OCI-LY3 (cell line): ENCODE results near the gene CSF2.
"Not testable (repeated sequence)": the region's sequence is repeated elsewhere in the genome, so short reads cannot be mapped to it uniquely, and the experiment has no call there.

Experiments used
- H2AFZ ChIP-seq: fragments of 200-600, 300-600 bp; shearing (Covaris generic); 2 replicates; pipeline ENCODE4 v1.6.0; 2014; ENCODE audit warnings: antibody characterized with exemption, low read depth, low read length
- H3K27ac ChIP-seq: fragments of 200-600, 300-600 bp; sonication (generic); 2 replicates; pipeline ENCODE4 v1.5.1; 2014; ENCODE audit warnings: mild to moderate bottlenecking, low read length, moderate library complexity, mixed read lengths
- H3K27me3 ChIP-seq: fragments of 200-600, 300-600 bp; sonication (generic); 2 replicates; pipeline ENCODE4 v1.6.1; 2014; ENCODE audit warnings: low read depth, low read length, mixed read lengths
- H3K36me3 ChIP-seq: fragments of 200-600, 300-600 bp; sonication (generic); replicated peaks from 2 replicates; pipeline ENCODE3; 2014; ENCODE audit warnings: low read depth, low read length, mixed read lengths
- H3K4me1 ChIP-seq: fragments of 300-600, 200-600 bp; sonication (generic); 2 replicates; pipeline ENCODE4 v1.6.1; 2014; ENCODE audit warnings: low read length, mixed read lengths
- H3K4me2 ChIP-seq: fragments of 200-600, 300-600 bp; sonication (generic); 2 replicates; pipeline ENCODE4 v1.6.1; 2014; ENCODE audit warnings: low read length, mixed read lengths
- H3K4me3 ChIP-seq: fragments of 300-600, 200-600 bp; sonication (generic); 2 replicates; pipeline ENCODE4 v1.5.1; 2014; ENCODE audit warnings: antibody characterized with exemption, mild to moderate bottlenecking, low read length, moderate library complexity
- H3K79me2 ChIP-seq: fragments of 300-600, 200-600 bp; shearing (Covaris generic); 2 replicates; pipeline ENCODE4 v1.6.1; 2014; ENCODE audit warnings: mild to moderate bottlenecking, low read length, mixed read lengths
- H3K9ac ChIP-seq: fragments of 300-600, 200-600 bp; shearing (Covaris generic); 2 replicates; pipeline ENCODE4 v1.6.0; 2014; ENCODE audit warnings: mild to moderate bottlenecking, low read length, moderate library complexity
- H3K9me3 ChIP-seq: fragments of 200-600, 300-600 bp; shearing (Covaris generic); 2 replicates; pipeline ENCODE4 v1.6.1; 2014; ENCODE audit warnings: low read length, mixed read lengths; ENCODE audit not compliant: insufficient read depth
- H4K20me1 ChIP-seq: fragments of 200-600, 300-600 bp; sonication (generic); 2 replicates; pipeline ENCODE4 v1.6.1; 2016; ENCODE audit warnings: low read length, mixed read lengths; ENCODE audit not compliant: insufficient read depth
- CTCF ChIP-seq: fragments of 200-600, 300-600 bp; sonication (generic); IDR thresholded peaks from 2 replicates; pipeline ENCODE4 v1.5.1; 2014; ENCODE audit warnings: antibody characterized with exemption, low read length, low read depth
- EZH2phosphoT487 ChIP-seq: fragments of 200-600 bp; shearing (Covaris generic); IDR thresholded peaks from 2 replicates; pipeline ENCODE4 v1.6.1; 2018; ENCODE audit warnings: antibody characterized with exemption, mixed run types, low read depth

The CSF2 gene

GRCh38 chr5:132103332-132103951, 29.9 kb downstream of the CSF2 start:
- Histone ChIP-seq H3K4me3 (peak overlapping the region; percentile 52), H3K27ac (peak overlapping the region; percentile 78), H3K9me3 (no peaks in the 10 kb centered on the region), H3K27me3 (peaks cover 8% of the 10 kb centered on the region; the same call in 1 of the 2 replicates), H3K36me3 (no peaks in the 10 kb centered on the region), H3K79me2 (no peaks in the 10 kb centered on the region), H3K9ac (peak overlapping the region; percentile 64; the same call in 1 of the 2 replicates), H3K4me2 (peak overlapping the region; percentile 89), H2AFZ (no peak overlapping the region), H3K4me1 (peaks cover 67% of the 10 kb centered on the region), H4K20me1 (no peaks in the 10 kb centered on the region)
- no peak for TF ChIP-seq CTCF
- TF ChIP-seq EZH2phosphoT487 = no peak

GRCh38 chr5:132103969-132104391, 30.4 kb downstream of the CSF2 start:
- Histone ChIP-seq H3K79me2 (no peaks in the 10 kb centered on the region), H2AFZ (no peak overlapping the region), H3K9me3 (no peaks in the 10 kb centered on the region), H3K4me3 (peak overlapping the region; percentile 52), H3K27ac (peak overlapping the region; percentile 52), H3K4me2 (peak overlapping the region; percentile 89), H3K9ac (peak overlapping the region; percentile 22; the same call in 1 of the 2 replicates), H3K36me3 (no peaks in the 10 kb centered on the region), H4K20me1 (no peaks in the 10 kb centered on the region), H3K27me3 (peaks cover 8% of the 10 kb centered on the region; the same call in 1 of the 2 replicates), H3K4me1 (peaks cover 62% of the 10 kb centered on the region)
- no peak for TF ChIP-seq CTCF
- TF ChIP-seq EZH2phosphoT487 = no peak

- Histone ChIP-seq H3K4me1 (peaks cover 56% of the 10 kb centered on the region), H3K9ac (no peak overlapping the region)
- no peak for TF ChIP-seq CTCF
- TF ChIP-seq EZH2phosphoT487 = no peak
Observed at GRCh38 chr5:132104556-132104955, 31.0 kb downstream of the CSF2 start.

GRCh38 chr5:132105688-132106087, 32.1 kb downstream of the CSF2 start:
- H3K36me3 ChIP-seq = no peaks in the 10 kb centered on the region
- no peak overlapping the region for H3K4me3 ChIP-seq
- no peak overlapping the region for H3K9ac ChIP-seq
- no peak overlapping the region for H2AFZ ChIP-seq
- H3K9me3 ChIP-seq = no peaks in the 10 kb centered on the region
- no peaks in the 10 kb centered on the region for H3K79me2 ChIP-seq
- TF ChIP-seq CTCF (no peak), EZH2phosphoT487 (no peak)
- H4K20me1 ChIP-seq = no peaks in the 10 kb centered on the region
- H3K27ac ChIP-seq = no peak overlapping the region
- peaks cover 8% of the 10 kb centered on the region; the same call in 1 of the 2 replicates for H3K27me3 ChIP-seq
- peaks cover 45% of the 10 kb centered on the region for H3K4me1 ChIP-seq
- H3K4me2 ChIP-seq = no peak overlapping the region

More at GRCh38 chr5:132104556-132104955, 31.0 kb downstream of the CSF2 start:
- Histone ChIP-seq H3K27me3 (peaks cover 8% of the 10 kb centered on the region; the same call in 1 of the 2 replicates), H3K9me3 (no peaks in the 10 kb centered on the region), H3K79me2 (no peaks in the 10 kb centered on the region), H4K20me1 (no peaks in the 10 kb centered on the region), H3K27ac (no peak overlapping the region), H3K4me3 (no peak overlapping the region), H3K4me2 (no peak overlapping the region), H3K36me3 (no peaks in the 10 kb centered on the region), H2AFZ (no peak overlapping the region)

- not testable (repeated sequence) for H4K20me1 ChIP-seq, H3K27me3 ChIP-seq, H3K9me3 ChIP-seq, H3K4me3 ChIP-seq, H3K79me2 ChIP-seq, H3K4me2 ChIP-seq, H3K27ac ChIP-seq, H3K36me3 ChIP-seq, H3K9ac ChIP-seq, H2AFZ ChIP-seq
- peaks cover 17% of the 10 kb centered on the region for H3K4me1 ChIP-seq
Observed at GRCh38 chr5:132108495-132108894, 34.9 kb downstream of the CSF2 start.

GRCh38 chr5:132108957-132109356, 35.4 kb downstream of the CSF2 start:
- not testable (repeated sequence) for H3K27me3 ChIP-seq, H3K4me2 ChIP-seq, H3K36me3 ChIP-seq, H3K27ac ChIP-seq, H2AFZ ChIP-seq, H3K9me3 ChIP-seq, H3K9ac ChIP-seq, H3K4me3 ChIP-seq, H4K20me1 ChIP-seq, H3K79me2 ChIP-seq
- peaks cover 12% of the 10 kb centered on the region for H3K4me1 ChIP-seq
